Trophoblast cell (in vitro differentiated cells and primary cell): ENCODE results near the gene RNF128. TPM values are rescaled to one million over a fixed set of nuclear protein-coding genes. Genes with fewer than 3 reads are reported as not detected.

Experiments
- DNase-seq, 2 donors: peaks; one replicate each; pipeline ENCODE4 v3.0.0-alpha.2; 2016
- H2AFZ ChIP-seq: 2 replicates; pipeline ENCODE4 v1.6.1; 2013; ENCODE audit warnings: low read length, moderate library complexity, mild to moderate bottlenecking; ENCODE audit not compliant: insufficient read depth, poor library complexity
- H2AK5ac ChIP-seq: 2 replicates; pipeline ENCODE4 v1.6.1; 2013; ENCODE audit warnings: mild to moderate bottlenecking, low read length
- H2BK120ac ChIP-seq: 2 replicates; pipeline ENCODE4 v1.6.1; 2013; ENCODE audit warnings: low read length, mild to moderate bottlenecking, moderate library complexity; ENCODE audit not compliant: insufficient read depth, poor library complexity
- H2BK12ac ChIP-seq: 2 replicates; pipeline ENCODE4 v1.6.1; 2013; ENCODE audit warnings: mild to moderate bottlenecking, low read length, moderate library complexity
- H2BK5ac ChIP-seq: 2 replicates; pipeline ENCODE4 v1.6.1; 2013; ENCODE audit warnings: low read length, low read depth, moderate library complexity, mild to moderate bottlenecking; ENCODE audit not compliant: poor library complexity
- H3K14ac ChIP-seq: 2 replicates; pipeline ENCODE4 v1.6.1; 2013; ENCODE audit warnings: mild to moderate bottlenecking, low read length
- H3K18ac ChIP-seq: 2 replicates; pipeline ENCODE4 v1.6.1; 2013; ENCODE audit warnings: mild to moderate bottlenecking, low read length
- H3K23ac ChIP-seq: 2 replicates; pipeline ENCODE4 v1.6.1; 2013; ENCODE audit warnings: low read length
- H3K27ac ChIP-seq: 2 replicates; pipeline ENCODE4 v1.5.1; 2013; ENCODE audit warnings: low read depth, mild to moderate bottlenecking, inconsistent platforms, low read length, moderate library complexity
- H3K27me3 ChIP-seq: 2 replicates; pipeline ENCODE4 v1.6.1; 2013; ENCODE audit warnings: inconsistent platforms, mild to moderate bottlenecking, low read length, moderate library complexity; ENCODE audit not compliant: insufficient read depth
- H3K36me3 ChIP-seq, 2 experiments: 1 replicate in 1 of 2; 2 replicates in 1 of 2; pipeline ENCODE4 v1.6.1; 2013; ENCODE audit warnings: low read length in 2 of 2, mild to moderate bottlenecking in 2 of 2, moderate library complexity in 1 of 2; ENCODE audit not compliant: insufficient read depth in 2 of 2, control insufficient read depth in 1 of 2
- H3K4ac ChIP-seq: 2 replicates; pipeline ENCODE4 v1.6.1; 2013; ENCODE audit warnings: low read depth, mild to moderate bottlenecking, low read length, moderate library complexity
- H3K4me1 ChIP-seq, 2 experiments: 1 replicate in 1 of 2; 2 replicates in 1 of 2; pipeline ENCODE4 v1.6.1; 2013; ENCODE audit warnings: low read length in 2 of 2, mild to moderate bottlenecking in 2 of 2, moderate library complexity in 1 of 2; ENCODE audit not compliant: insufficient read depth in 2 of 2, control insufficient read depth in 1 of 2
- H3K4me2 ChIP-seq: 2 replicates; pipeline ENCODE4 v1.6.1; 2013; ENCODE audit warnings: inconsistent platforms, mild to moderate bottlenecking, low read length, moderate library complexity
- H3K4me3 ChIP-seq: 2 replicates; pipeline ENCODE4 v1.5.1; 2013; ENCODE audit warnings: mild to moderate bottlenecking, low read depth, low read length, inconsistent platforms
- H3K79me1 ChIP-seq: one replicate; pipeline ENCODE4 v1.6.1; 2013; ENCODE audit warnings: low read length
- H3K79me2 ChIP-seq: 2 replicates; pipeline ENCODE4 v1.6.1; 2013; ENCODE audit warnings: low read length, mild to moderate bottlenecking; ENCODE audit not compliant: control insufficient read depth, insufficient read depth, poor library complexity
- H3K9ac ChIP-seq: 2 replicates; pipeline ENCODE4 v1.6.1; 2013; ENCODE audit warnings: mild to moderate bottlenecking, low read length
- H3K9me3 ChIP-seq: 2 replicates; pipeline ENCODE4 v1.6.1; 2013; ENCODE audit warnings: low read depth, mild to moderate bottlenecking, control low read depth, inconsistent platforms, low read length; ENCODE audit not compliant: insufficient read depth
- H4K12ac ChIP-seq: 2 replicates; pipeline ENCODE4 v1.6.1; 2013; ENCODE audit warnings: low read depth, mild to moderate bottlenecking, low read length, moderate library complexity
- H4K8ac ChIP-seq: 2 replicates; pipeline ENCODE4 v1.6.1; 2013; ENCODE audit warnings: low read depth, mild to moderate bottlenecking, low read length, moderate library complexity
- H4K91ac ChIP-seq: one replicate; pipeline ENCODE4 v1.6.1; 2013; ENCODE audit warnings: low read depth, mild to moderate bottlenecking, low read length, moderate library complexity
- WGBS: extraction: QIAGEN DNeasy Blood & Tissue Kit; methylation state at CpG from one replicate; pipeline ENCODE4 v1.1.7; 2013; ENCODE audit warnings: missing lambda C conversion rate; ENCODE audit not compliant: insufficient read length, insufficient coverage; ENCODE audit errors: extremely low coverage; 5-methylcytosine and 5-hydroxymethylcytosine counted together
- polyA plus RNA-seq: library from polyadenylated mRNA; stranded (reverse); fragments of 200-250 nt; gene quantifications from 2 replicates; pipeline ENCODE4 v1.2.3, GENCODE V29; 2013

The RNF128 gene
- polyA plus RNA-seq: 7.8 and 8.7 TPM in 2 replicates

DNA sequence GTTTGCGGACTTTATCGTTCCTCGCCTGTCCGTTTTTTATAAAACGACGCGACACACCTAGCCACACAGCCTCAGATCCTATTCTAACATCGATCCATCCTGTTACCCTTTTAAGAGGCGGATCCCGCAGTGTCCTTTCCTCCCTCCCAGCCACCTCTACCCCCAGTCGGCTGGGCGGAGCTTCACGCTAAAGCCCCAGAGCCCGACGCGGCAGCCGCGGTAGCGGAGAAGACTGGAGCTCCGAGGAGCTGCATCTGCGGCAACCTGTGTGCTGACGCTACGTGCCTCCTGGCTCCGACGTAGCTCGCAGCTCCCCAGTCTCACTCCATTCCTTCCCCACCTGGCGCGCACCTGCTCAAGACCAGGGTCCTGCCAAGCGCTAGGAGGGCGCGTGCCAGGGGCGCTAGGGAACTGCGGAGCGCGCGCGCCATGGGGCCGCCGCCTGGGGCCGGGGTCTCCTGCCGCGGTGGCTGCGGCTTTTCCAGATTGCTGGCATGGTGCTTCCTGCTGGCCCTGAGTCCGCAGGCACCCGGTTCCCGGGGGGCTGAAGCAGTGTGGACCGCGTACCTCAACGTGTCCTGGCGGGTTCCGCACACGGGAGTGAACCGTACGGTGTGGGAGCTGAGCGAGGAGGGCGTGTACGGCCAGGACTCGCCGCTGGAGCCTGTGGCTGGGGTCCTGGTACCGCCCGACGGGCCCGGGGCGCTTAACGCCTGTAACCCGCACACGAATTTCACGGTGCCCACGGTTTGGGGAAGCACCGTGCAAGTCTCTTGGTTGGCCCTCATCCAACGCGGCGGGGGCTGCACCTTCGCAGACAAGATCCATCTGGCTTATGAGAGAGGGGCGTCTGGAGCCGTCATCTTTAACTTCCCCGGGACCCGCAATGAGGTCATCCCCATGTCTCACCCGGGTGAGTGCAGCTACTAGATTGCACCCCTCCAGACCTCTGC lies at the start of gene RNF128:
Gene RNF128, plus strand, starts transcription at position 217 of the 953 bp plus-strand sequence. Its CDS starts 213 bp downstream, at position 430.
- Histone ChIP-seq H2BK5ac (no peak within 1 kb of the TSS), H3K79me2 (no peaks in the 10 kb centered on the region), H2BK12ac (no peak within 1 kb of the TSS), H3K4me2 (peak within 1 kb of the TSS; percentile 99), H3K4me3 (peak within 1 kb of the TSS; percentile 79), H3K14ac (peak within 1 kb of the TSS; percentile 32), H3K27me3 (peaks cover 6% of the 10 kb centered on the region), H4K12ac (no peak within 1 kb of the TSS), H3K36me3 (no peaks in the 10 kb centered on the region), H3K18ac (no peak within 1 kb of the TSS), H4K8ac (no peak within 1 kb of the TSS), H3K79me1 (no peaks in the 10 kb centered on the region), H2BK120ac (no peak within 1 kb of the TSS), H2AFZ (no peak within 1 kb of the TSS), H2AK5ac (no peak within 1 kb of the TSS), H3K9me3 (no peaks in the 10 kb centered on the region), H3K4me1 (no peaks in the 10 kb centered on the region), H4K91ac (no peak within 1 kb of the TSS), H3K23ac (no peak within 1 kb of the TSS), H3K4ac (no peak within 1 kb of the TSS), H3K9ac (no peak within 1 kb of the TSS), H3K27ac (no peak within 1 kb of the TSS)
- DNase-seq: peak; percentile 45 to 61
- no CpG with 5 or more reads among the region's 79 CpGs for WGBS

GRCh38 chrX:106680716-106681115 lies 45.8 kb upstream of the RNF128 start:
- Histone ChIP-seq H3K27me3 (no peaks in the 10 kb centered on the region), H3K4me2 (no peak overlapping the region), H2AK5ac (no peak overlapping the region), H3K79me1 (no peaks in the 10 kb centered on the region), H2BK12ac (no peak overlapping the region), H3K79me2 (no peaks in the 10 kb centered on the region), H3K23ac (no peak overlapping the region), H4K12ac (no peak overlapping the region), H3K18ac (no peak overlapping the region), H4K8ac (no peak overlapping the region), H3K4ac (no peak overlapping the region), H3K4me3 (no peak overlapping the region), H3K14ac (no peak overlapping the region), H3K9me3 (no peaks in the 10 kb centered on the region), H3K9ac (no peak overlapping the region), H4K91ac (no peak overlapping the region), H3K27ac (no peak overlapping the region), H2BK120ac (no peak overlapping the region), H2AFZ (no peak overlapping the region), H2BK5ac (no peak overlapping the region), H3K36me3 (no peaks in the 10 kb centered on the region), H3K4me1 (no peaks in the 10 kb centered on the region)
- no peak for DNase-seq
- no CpG with 5 or more reads among the region's 2 CpGs for WGBS

DNA sequence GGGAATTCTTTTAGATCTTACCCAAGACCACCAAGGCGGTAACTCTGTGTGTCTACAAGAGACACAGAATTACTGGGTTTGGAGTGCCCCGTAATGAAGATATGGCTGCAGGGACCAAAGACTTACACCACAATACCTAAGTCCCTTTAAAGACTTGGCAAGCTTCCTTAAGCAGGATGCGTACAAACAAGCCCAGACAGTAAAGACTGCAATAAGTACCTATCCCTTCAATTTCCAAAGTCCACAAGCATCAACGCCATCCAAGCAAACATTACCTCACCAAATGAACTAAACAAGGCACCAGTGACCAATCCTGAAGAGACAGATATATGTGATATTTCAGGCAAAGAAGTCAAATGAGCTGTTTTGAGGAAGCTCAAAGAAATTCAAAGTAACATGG lies 42.3 kb upstream of the RNF128 start:
- H4K91ac ChIP-seq: no peak overlapping the region
- no peak overlapping the region for H3K18ac ChIP-seq
- H3K4me3 ChIP-seq: no peak overlapping the region
- H2BK5ac ChIP-seq: no peak overlapping the region
- no peaks in the 10 kb centered on the region for H3K9me3 ChIP-seq
- no peak overlapping the region for H4K12ac ChIP-seq
- H3K9ac ChIP-seq: no peak overlapping the region
- no peaks in the 10 kb centered on the region for H3K27me3 ChIP-seq
- H2AFZ ChIP-seq: no peak overlapping the region
- H3K23ac ChIP-seq: no peak overlapping the region
- no CpG with 5 or more reads among the region's 4 CpGs for WGBS
- H3K4me2 ChIP-seq: no peak overlapping the region
- no peaks in the 10 kb centered on the region for H3K79me1 ChIP-seq
- no peak overlapping the region for H3K14ac ChIP-seq
- no peak for DNase-seq
- H3K79me2 ChIP-seq: no peaks in the 10 kb centered on the region
- H2AK5ac ChIP-seq: no peak overlapping the region
- no peak overlapping the region for H3K27ac ChIP-seq
- H4K8ac ChIP-seq: no peak overlapping the region
- no peak overlapping the region for H2BK120ac ChIP-seq
- H3K36me3 ChIP-seq: no peaks in the 10 kb centered on the region
- no peak overlapping the region for H3K4ac ChIP-seq
- no peak overlapping the region for H2BK12ac ChIP-seq
- H3K4me1 ChIP-seq: no peaks in the 10 kb centered on the region

GRCh38 chrX:106692425-106693065 lies 34.0 kb upstream of the RNF128 start:
- H3K27ac ChIP-seq: no peak overlapping the region
- DNase-seq: peak in 1 of 2 donors; percentile 35
- no peaks in the 10 kb centered on the region for H3K36me3 ChIP-seq
- no peak overlapping the region for H2AK5ac ChIP-seq
- H2BK5ac ChIP-seq: no peak overlapping the region
- H3K9me3 ChIP-seq: no peaks in the 10 kb centered on the region
- H3K79me1 ChIP-seq: no peaks in the 10 kb centered on the region
- H3K9ac ChIP-seq: no peak overlapping the region
- no peak overlapping the region for H3K4me3 ChIP-seq
- H3K14ac ChIP-seq: no peak overlapping the region
- H2AFZ ChIP-seq: no peak overlapping the region
- no peak overlapping the region for H4K91ac ChIP-seq
- no peak overlapping the region for H3K4me2 ChIP-seq
- H3K27me3 ChIP-seq: no peaks in the 10 kb centered on the region
- no peak overlapping the region for H2BK120ac ChIP-seq
- no peak overlapping the region for H4K8ac ChIP-seq
- H3K79me2 ChIP-seq: no peaks in the 10 kb centered on the region
- no peak overlapping the region for H4K12ac ChIP-seq
- H3K4me1 ChIP-seq: no peaks in the 10 kb centered on the region
- no peak overlapping the region for H3K18ac ChIP-seq
- no peak overlapping the region for H3K23ac ChIP-seq
- H2BK12ac ChIP-seq: no peak overlapping the region
- no CpG with 5 or more reads among the region's 7 CpGs for WGBS
- no peak overlapping the region for H3K4ac ChIP-seq
